Suprapubic skin (tissue), 4 donors: ENCODE results near the gene HTR3B. TPM values are rescaled to one million over a fixed set of nuclear protein-coding genes. Genes with fewer than 3 reads are reported as not detected.

Source experiments
- DNase-seq, 2 donors: peaks; one replicate each; pipeline ENCODE4 v3.0.0-alpha.2; 2019; ENCODE audit warnings: low spot score in 2 of 2
- H3K27ac ChIP-seq: fragments of 200-600 bp; sonication (generic); one replicate; pipeline ENCODE4 v1.5.1; 2019
- H3K27me3 ChIP-seq: fragments of 200-600 bp; sonication (generic); one replicate; pipeline ENCODE4 v1.5.1; 2019
- H3K36me3 ChIP-seq: fragments of 200-600 bp; sonication (generic); one replicate; pipeline ENCODE4 v1.5.1; 2019
- H3K4me1 ChIP-seq: fragments of 200-600 bp; sonication (generic); one replicate; pipeline ENCODE4 v1.5.1; 2019
- H3K4me3 ChIP-seq: fragments of 200-600 bp; sonication (generic); one replicate; pipeline ENCODE4 v1.5.1; 2019; ENCODE audit warnings: mild to moderate bottlenecking
- H3K9me3 ChIP-seq: fragments of 200-600 bp; sonication (generic); one replicate; pipeline ENCODE4 v1.5.1; 2019
- EP300 ChIP-seq: sonication (generic); formaldehyde crosslinking; IDR thresholded peaks from one replicate; pipeline ENCODE4 v1.6.1; 2017; ENCODE audit warnings: antibody characterized with exemption
- POLR2A ChIP-seq, 2 donors: fragments of 450-650 bp; IDR thresholded peaks; one replicate each; pipeline ENCODE4 v1.6.1; 2017; ENCODE audit warnings: antibody characterized with exemption in 2 of 2, mild to moderate bottlenecking in 2 of 2, moderate library complexity in 2 of 2
- POLR2AphosphoS5 ChIP-seq, 3 donors: sonication (generic); formaldehyde crosslinking; IDR thresholded peaks; one replicate each; pipeline ENCODE4 v1.6.1; 2017; ENCODE audit warnings: antibody characterized with exemption in 3 of 3
- WGBS: methylation state at CpG from one replicate; pipeline ENCODE4 v1.1.5; 2018; 5-methylcytosine and 5-hydroxymethylcytosine counted together
- total RNA-seq, 4 donors: library from RNA; depleted of rRNA; stranded (reverse); fragments of >200 nt; gene quantifications; one replicate each; pipeline ENCODE4 v1.1.0, GENCODE V29; 2016
- TF ChIP-seq, protein P1 (sequence below), 2 donors: fragments of 200-600 bp in 1 of 2; fragments of 450-650 bp in 1 of 2; sonication (generic) in 1 of 2; IDR thresholded peaks; one replicate each; pipeline ENCODE4 v1.5.1; 2016 to 2019; ENCODE audit warnings: antibody characterized with exemption in 2 of 2, mild to moderate bottlenecking in 1 of 2, moderate library complexity in 1 of 2

HTR3B gene
- total RNA-seq, 4 donors from 2014 or later = not detected

- peak in 1 of 2 donors; percentile 15 for DNase-seq
- Histone ChIP-seq H3K4me1 (no peaks in the 10 kb centered on the region), H3K9me3 (no peaks in the 10 kb centered on the region), H3K36me3 (no peaks in the 10 kb centered on the region), H3K4me3 (no peak overlapping the region), H3K27ac (no peak overlapping the region), H3K27me3 (no peaks in the 10 kb centered on the region)
- WGBS = 95% methylated on average over 2 of the region's 2 CpGs
- no peak for TF ChIP-seq POLR2A (IDR thresholded peaks at IDR 0.05)
- TF ChIP-seq POLR2AphosphoS5 (IDR thresholded peaks at IDR 0.05) = no peak
- TF ChIP-seq, protein P1, sequence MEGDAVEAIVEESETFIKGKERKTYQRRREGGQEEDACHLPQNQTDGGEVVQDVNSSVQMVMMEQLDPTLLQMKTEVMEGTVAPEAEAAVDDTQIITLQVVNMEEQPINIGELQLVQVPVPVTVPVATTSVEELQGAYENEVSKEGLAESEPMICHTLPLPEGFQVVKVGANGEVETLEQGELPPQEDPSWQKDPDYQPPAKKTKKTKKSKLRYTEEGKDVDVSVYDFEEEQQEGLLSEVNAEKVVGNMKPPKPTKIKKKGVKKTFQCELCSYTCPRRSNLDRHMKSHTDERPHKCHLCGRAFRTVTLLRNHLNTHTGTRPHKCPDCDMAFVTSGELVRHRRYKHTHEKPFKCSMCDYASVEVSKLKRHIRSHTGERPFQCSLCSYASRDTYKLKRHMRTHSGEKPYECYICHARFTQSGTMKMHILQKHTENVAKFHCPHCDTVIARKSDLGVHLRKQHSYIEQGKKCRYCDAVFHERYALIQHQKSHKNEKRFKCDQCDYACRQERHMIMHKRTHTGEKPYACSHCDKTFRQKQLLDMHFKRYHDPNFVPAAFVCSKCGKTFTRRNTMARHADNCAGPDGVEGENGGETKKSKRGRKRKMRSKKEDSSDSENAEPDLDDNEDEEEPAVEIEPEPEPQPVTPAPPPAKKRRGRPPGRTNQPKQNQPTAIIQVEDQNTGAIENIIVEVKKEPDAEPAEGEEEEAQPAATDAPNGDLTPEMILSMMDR (IDR thresholded peaks at IDR 0.05) = no peak
- no peak for TF ChIP-seq EP300
Measured at GRCh38 chr11:113901141-113901540, 3.5 kb upstream of the HTR3B start.

DNA sequence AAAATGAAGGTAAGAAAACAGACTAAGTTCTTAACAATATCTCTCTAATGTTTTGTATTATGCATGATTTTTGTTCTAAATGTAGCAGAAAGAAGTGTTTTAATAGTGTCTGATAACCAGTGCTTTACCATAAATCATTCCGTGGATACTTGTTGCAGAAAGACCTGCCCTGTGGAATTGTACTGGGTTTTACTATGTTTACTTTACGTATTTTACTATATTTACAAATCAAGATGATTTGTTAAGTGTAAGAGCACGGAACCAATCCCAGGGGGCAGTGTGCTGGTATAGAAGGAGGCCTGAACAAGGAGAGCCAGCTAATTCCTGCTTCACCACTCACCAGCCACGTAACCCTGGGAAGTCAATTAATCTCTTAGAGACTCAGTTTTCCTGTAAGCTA is 1.4 kb downstream of the HTR3B start:
- DNase-seq = peak in 1 of 2 donors; percentile 34
- Histone ChIP-seq H3K4me3 (no peak overlapping the region), H3K36me3 (no peaks in the 10 kb centered on the region), H3K4me1 (no peaks in the 10 kb centered on the region), H3K27ac (no peak overlapping the region), H3K9me3 (no peaks in the 10 kb centered on the region), H3K27me3 (peaks cover 25% of the 10 kb centered on the region)
- WGBS = 64% methylated on average over 4 of the region's 4 CpGs
- TF ChIP-seq POLR2A (IDR thresholded peaks at IDR 0.05) = no peak
- no peak for TF ChIP-seq EP300
- TF ChIP-seq, protein P1 (IDR thresholded peaks at IDR 0.05) = no peak
- TF ChIP-seq POLR2AphosphoS5 (IDR thresholded peaks at IDR 0.05) = no peak

GRCh38 chr11:113906516-113906915 is 1.9 kb downstream of the HTR3B start:
- H3K27ac ChIP-seq = no peak overlapping the region
- DNase-seq = no peak
- H3K9me3 ChIP-seq = no peaks in the 10 kb centered on the region
- no peaks in the 10 kb centered on the region for H3K36me3 ChIP-seq
- no peaks in the 10 kb centered on the region for H3K4me1 ChIP-seq
- WGBS = 87% methylated on average over 2 of the region's 2 CpGs
- no peak overlapping the region for H3K4me3 ChIP-seq
- peaks cover 29% of the 10 kb centered on the region for H3K27me3 ChIP-seq
- TF ChIP-seq POLR2A (IDR thresholded peaks at IDR 0.05) (no peak), POLR2AphosphoS5 (IDR thresholded peaks at IDR 0.05) (no peak), EP300 (no peak)
- TF ChIP-seq, protein P1 (IDR thresholded peaks at IDR 0.05) = no peak

DNA sequence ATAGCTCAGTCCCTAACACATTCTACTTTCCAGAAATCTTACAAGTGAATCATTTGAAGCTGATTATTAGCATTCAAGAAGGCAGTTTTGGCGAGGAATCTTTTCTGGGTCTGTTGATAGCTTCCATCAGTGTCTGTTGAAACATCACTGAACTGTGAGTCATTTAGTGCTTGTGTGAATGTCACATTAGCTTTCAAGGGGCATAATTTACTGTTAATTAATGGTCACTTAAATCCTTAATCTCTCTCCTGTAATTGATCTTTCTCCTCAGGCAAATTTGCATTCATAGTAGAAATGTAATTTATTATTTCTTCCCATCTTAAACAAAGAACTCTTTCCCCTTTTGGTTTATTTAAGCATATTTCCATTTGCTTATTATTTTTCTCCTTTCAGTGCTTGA is 2.6 kb downstream of the HTR3B start:
- TF ChIP-seq, protein P1 (IDR thresholded peaks at IDR 0.05) = no peak
- TF ChIP-seq POLR2A (IDR thresholded peaks at IDR 0.05) (no peak), POLR2AphosphoS5 (IDR thresholded peaks at IDR 0.05) (no peak), EP300 (no peak)
- H3K4me3 ChIP-seq = no peak overlapping the region
- WGBS = 40% methylated on average over 1 of the region's 1 CpG
- no peak for DNase-seq
- no peaks in the 10 kb centered on the region for H3K9me3 ChIP-seq
- peaks cover 29% of the 10 kb centered on the region for H3K27me3 ChIP-seq
- H3K27ac ChIP-seq = no peak overlapping the region
- no peaks in the 10 kb centered on the region for H3K4me1 ChIP-seq
- H3K36me3 ChIP-seq = no peaks in the 10 kb centered on the region

GRCh38 chr11:113907681-113908080 is 3.1 kb downstream of the HTR3B start:
- Histone ChIP-seq H3K4me3 (no peak overlapping the region), H3K27me3 (peaks cover 29% of the 10 kb centered on the region), H3K27ac (no peak overlapping the region), H3K4me1 (no peaks in the 10 kb centered on the region), H3K36me3 (no peaks in the 10 kb centered on the region), H3K9me3 (no peaks in the 10 kb centered on the region)
- TF ChIP-seq POLR2A (IDR thresholded peaks at IDR 0.05) = no peak
- TF ChIP-seq, protein P1 (IDR thresholded peaks at IDR 0.05) = no peak
- no peak for TF ChIP-seq POLR2AphosphoS5 (IDR thresholded peaks at IDR 0.05)
- no peak for TF ChIP-seq EP300
- WGBS = 63% methylated on average over 8 of the region's 8 CpGs
- no peak for DNase-seq
